ENCODE results near the gene BMP6. TPM values are rescaled to one million over a fixed set of nuclear protein-coding genes. Genes with fewer than 3 reads are reported as not detected.

The BMP6 gene
- total and polyA plus RNA-seq, 2 of the 4 experiments (the other 2 are of a cell fraction), result 0.18 to 0.19 TPM

DNA sequence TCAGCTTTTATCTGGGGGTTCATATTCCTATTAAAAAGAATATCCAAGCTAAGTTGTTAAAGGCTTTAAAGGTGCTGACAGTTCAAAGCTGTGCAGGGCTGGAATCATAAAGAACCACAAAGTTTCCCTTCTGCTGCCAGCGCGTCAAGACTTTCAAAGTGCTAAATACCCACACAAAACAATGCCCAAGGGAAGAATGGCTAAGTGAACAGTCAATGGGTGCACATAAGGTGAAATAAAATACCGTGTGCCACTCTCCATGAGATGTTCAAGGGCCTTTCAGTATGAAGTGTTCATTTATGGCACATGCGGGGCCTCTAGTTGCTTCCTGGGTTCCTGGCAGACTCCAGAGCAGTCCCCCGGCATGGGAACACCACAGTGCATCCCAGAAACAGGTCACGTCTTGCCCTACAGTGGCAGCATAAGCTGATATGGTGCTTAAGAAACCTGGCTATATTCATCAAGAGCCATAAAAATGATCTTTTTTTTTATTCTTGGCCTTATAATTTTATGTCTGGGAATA lies 170.6 kb downstream of the BMP6 start:
- Histone ChIP-seq H3K79me1 (ENCODE audit: low read depth in 1 of 2, low read length in 2 of 2) (peaks cover 15 to 28% of the 10 kb centered on the region in 2 experiments), H3K56ac (ENCODE audit: extremely low read depth, insufficient read depth, low read length) (no peak overlapping the region), H3K9ac (ENCODE audit: low read depth, low read length) (no peak overlapping the region), H3K4me3 (ENCODE audit: insufficient read depth, low read depth, low read length) (no peak overlapping the region), H4K91ac (ENCODE audit: insufficient read depth, low read depth, low read length) (no peak overlapping the region), H3K14ac (replicated peaks; ENCODE audit: low read depth, low read length) (no peak overlapping the region), H2AK9ac (replicated peaks; ENCODE audit: low read depth, low read length, poor library complexity) (no peak overlapping the region), H4K5ac (ENCODE audit: low read depth, low read length) (no peak overlapping the region), H3K9me1 (ENCODE audit: insufficient read depth, low read length) (no peaks in the 10 kb centered on the region), H2BK20ac (ENCODE audit: low read depth, low read length) (no peak overlapping the region), H3K23ac (ENCODE audit: low read depth, low read length) (no peak overlapping the region), H3K27me3 (ENCODE audit: control insufficient read depth, insufficient read depth, low read length) (no peaks in the 10 kb centered on the region), H2BK15ac (ENCODE audit: low read depth, low read length) (no peak overlapping the region), H3K18ac (ENCODE audit: low read depth, low read length) (no peak overlapping the region), H2BK5ac (ENCODE audit: low read depth, low read length, poor library complexity, severe bottlenecking) (no peak overlapping the region), H3K4me2 (ENCODE audit: low read depth, low read length) (no peak overlapping the region), H3K27ac (ENCODE audit: insufficient read depth, low read length) (no peak overlapping the region), H2AFZ (replicated peaks; ENCODE audit: low read length, poor library complexity) (no peak overlapping the region), H4K20me1 (ENCODE audit: insufficient read depth, low read length) (no peaks in the 10 kb centered on the region; the same call in 1 of the 2 replicates), H4K8ac (ENCODE audit: low read depth in 2 of 2, low read length in 2 of 2) (no peak overlapping the region), H3K4me1 (ENCODE audit: control insufficient read depth, insufficient read depth, low read length) (no peaks in the 10 kb centered on the region), H3K4ac (ENCODE audit: low read depth, low read length) (no peak overlapping the region), H3K9me3 (ENCODE audit: control insufficient read depth, insufficient read depth, low read length) (no peaks in the 10 kb centered on the region), H3K36me3 (ENCODE audit: control insufficient read depth, insufficient read depth, low read length) (peaks cover 66% of the 10 kb centered on the region), H2AK5ac (ENCODE audit: low read depth, low read length) (no peak overlapping the region), H2BK120ac (ENCODE audit: low read depth, low read length) (no peak overlapping the region)
- ChIA-PET CTCF (no interaction called here), POLR2A (ENCODE audit: unreplicated experiment) (no interaction called here)
- in situ Hi-C loops (cut with MboI; ENCODE audit: low sequenced_read_pairs) (loop anchor here (10.0 kb wide), 1 partner anchor 172 kb away; the partner anchor contains the start of gene BMP6), dilution Hi-C loops (cut with HindIII; ENCODE audit: low sequenced_read_pairs, unreplicated experiment) (no loop called here), intact Hi-C loops (cut with micrococcal nuclease) (no loop called here)
- BruUV-seq (replicated peaks), result no TSS peak
- TF ChIP-seq MXI1 (IDR thresholded peaks at IDR 0.05; ENCODE audit: borderline replicate concordance, low read depth, low read length) (no peak), RCOR1 (IDR thresholded peaks at IDR 0.05; ENCODE audit: insufficient replicate concordance, low read length) (no peak), RFX5 (IDR thresholded peaks at IDR 0.05; ENCODE audit: low read depth, low read length) (no peak), CHD1 (IDR thresholded peaks at IDR 0.05; ENCODE audit: low read depth, low read length) (no peak), MAZ (IDR thresholded peaks at IDR 0.05; ENCODE audit: borderline replicate concordance, low read depth, low read length) (no peak), MAFK (IDR thresholded peaks at IDR 0.05; ENCODE audit: low read depth, low read length) (no peak), FOS (IDR thresholded peaks at IDR 0.05; ENCODE audit: low read depth, low read length) (no peak), SMC3 (IDR thresholded peaks at IDR 0.05; ENCODE audit: low read depth, low read length) (no peak), NFE2L2 (IDR thresholded peaks at IDR 0.05; ENCODE audit: low read depth, low read length) (no peak)
- TF ChIP-seq, protein P1, sequence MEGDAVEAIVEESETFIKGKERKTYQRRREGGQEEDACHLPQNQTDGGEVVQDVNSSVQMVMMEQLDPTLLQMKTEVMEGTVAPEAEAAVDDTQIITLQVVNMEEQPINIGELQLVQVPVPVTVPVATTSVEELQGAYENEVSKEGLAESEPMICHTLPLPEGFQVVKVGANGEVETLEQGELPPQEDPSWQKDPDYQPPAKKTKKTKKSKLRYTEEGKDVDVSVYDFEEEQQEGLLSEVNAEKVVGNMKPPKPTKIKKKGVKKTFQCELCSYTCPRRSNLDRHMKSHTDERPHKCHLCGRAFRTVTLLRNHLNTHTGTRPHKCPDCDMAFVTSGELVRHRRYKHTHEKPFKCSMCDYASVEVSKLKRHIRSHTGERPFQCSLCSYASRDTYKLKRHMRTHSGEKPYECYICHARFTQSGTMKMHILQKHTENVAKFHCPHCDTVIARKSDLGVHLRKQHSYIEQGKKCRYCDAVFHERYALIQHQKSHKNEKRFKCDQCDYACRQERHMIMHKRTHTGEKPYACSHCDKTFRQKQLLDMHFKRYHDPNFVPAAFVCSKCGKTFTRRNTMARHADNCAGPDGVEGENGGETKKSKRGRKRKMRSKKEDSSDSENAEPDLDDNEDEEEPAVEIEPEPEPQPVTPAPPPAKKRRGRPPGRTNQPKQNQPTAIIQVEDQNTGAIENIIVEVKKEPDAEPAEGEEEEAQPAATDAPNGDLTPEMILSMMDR (conservative IDR thresholded peaks at IDR 0.05; ENCODE audit: low read depth, low read length), result no peak
- TF ChIP-seq, protein P2, sequence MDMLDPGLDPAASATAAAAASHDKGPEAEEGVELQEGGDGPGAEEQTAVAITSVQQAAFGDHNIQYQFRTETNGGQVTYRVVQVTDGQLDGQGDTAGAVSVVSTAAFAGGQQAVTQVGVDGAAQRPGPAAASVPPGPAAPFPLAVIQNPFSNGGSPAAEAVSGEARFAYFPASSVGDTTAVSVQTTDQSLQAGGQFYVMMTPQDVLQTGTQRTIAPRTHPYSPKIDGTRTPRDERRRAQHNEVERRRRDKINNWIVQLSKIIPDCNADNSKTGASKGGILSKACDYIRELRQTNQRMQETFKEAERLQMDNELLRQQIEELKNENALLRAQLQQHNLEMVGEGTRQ (IDR thresholded peaks at IDR 0.05; ENCODE audit: low read depth, low read length), result no peak
- ATAC-seq (ENCODE audit: low read depth), result no peak
- DNase-seq, result no peak
- WGBS, 2 experiments (ENCODE audit: extremely low coverage in 2 of 2, insufficient read length in 1 of 2), result 80% methylated on average over 1 of the region's 6 CpGs; no CpG with 5 or more reads in 1 of the 2 experiments
